IMR-90 (cell line): Measurements from ENCODE around the gene SBSN. TPM values are rescaled to one million over a fixed set of nuclear protein-coding genes. Genes with fewer than 3 reads are reported as not detected.
"Not testable (repeated sequence)": the region's sequence is repeated elsewhere in the genome, so short reads cannot be mapped to it uniquely, and the experiment has no call there.

Source experiments
- ATAC-seq: fragments of 200-7000 bp; cut with Tn5 transposase; 2 replicates; pipeline ENCODE4 v1.9.1; 2020; ENCODE audit warnings: low read depth, mild to moderate bottlenecking, moderate library complexity
- BruUV-seq: library from RNA; stranded (reverse); fragments of 400-500 nt; replicated peaks from 2 replicates; lab custom pipeline; 2021; lab: Mats Ljungman, UMichigan
- CTCF ChIA-PET: fragments of 300-600 bp; formaldehyde crosslinking; extraction: SDS; loops from one replicate; lab custom pipeline; 2021; ENCODE audit warnings: antibody characterized with exemption; lab: Yijun Ruan, JAX
- POLR2A ChIA-PET: fragments of 300-600 bp; sonication (Branson Sonifier 250); formaldehyde crosslinking; loops from one replicate; lab custom pipeline; 2022; ENCODE audit warnings: antibody characterized with exemption; ENCODE audit not compliant: unreplicated experiment; lab: Charles Lee
- DNase-seq: peaks from one replicate; pipeline ENCODE4 v3.0.0; 2013
- H2AFZ ChIP-seq: replicated peaks from 2 replicates; pipeline ENCODE3; 2013; ENCODE audit warnings: low read length, mild to moderate bottlenecking; ENCODE audit not compliant: poor library complexity
- H2AK5ac ChIP-seq: 2 replicates; pipeline ENCODE4 v1.6.1; 2013; ENCODE audit warnings: low read depth, low read length, inconsistent platforms
- H2AK9ac ChIP-seq: replicated peaks from 2 replicates; pipeline ENCODE3; 2013; ENCODE audit warnings: mild to moderate bottlenecking, low read depth, low read length, moderate library complexity; ENCODE audit not compliant: poor library complexity
- H2BK120ac ChIP-seq: 2 replicates; pipeline ENCODE4 v1.6.1; 2013; ENCODE audit warnings: low read depth, low read length, inconsistent platforms
- H2BK15ac ChIP-seq: 3 replicates; pipeline ENCODE4 v1.6.1; 2013; ENCODE audit warnings: low read depth, low read length, inconsistent platforms
- H2BK20ac ChIP-seq: 2 replicates; pipeline ENCODE4 v1.6.1; 2013; ENCODE audit warnings: low read depth, mild to moderate bottlenecking, inconsistent platforms, low read length, moderate library complexity
- H2BK5ac ChIP-seq: 2 replicates; pipeline ENCODE4 v1.6.1; 2013; ENCODE audit warnings: mild to moderate bottlenecking, low read depth, low read length, inconsistent platforms; ENCODE audit not compliant: poor library complexity, severe bottlenecking
- H3K14ac ChIP-seq: replicated peaks from 2 replicates; pipeline ENCODE4 v1.6.1; 2013; ENCODE audit warnings: low read depth, low read length, inconsistent platforms
- H3K18ac ChIP-seq: 2 replicates; pipeline ENCODE4 v1.6.1; 2013; ENCODE audit warnings: low read depth, low read length, control low read depth
- H3K23ac ChIP-seq: 2 replicates; pipeline ENCODE4 v1.6.1; 2013; ENCODE audit warnings: low read depth, low read length, inconsistent platforms
- H3K27ac ChIP-seq: 2 replicates; pipeline ENCODE4 v1.5.1; 2013; ENCODE audit warnings: mild to moderate bottlenecking, control low read depth, low read length; ENCODE audit not compliant: insufficient read depth
- H3K27me3 ChIP-seq: 2 replicates; pipeline ENCODE4 v1.6.1; 2013; ENCODE audit warnings: low read length; ENCODE audit not compliant: control insufficient read depth, insufficient read depth
- H3K36me3 ChIP-seq: 2 replicates; pipeline ENCODE4 v1.6.1; 2013; ENCODE audit warnings: low read length, mixed read lengths; ENCODE audit not compliant: control insufficient read depth, insufficient read depth
- H3K4ac ChIP-seq: 2 replicates; pipeline ENCODE4 v1.6.1; 2013; ENCODE audit warnings: low read depth, low read length, inconsistent platforms
- H3K4me1 ChIP-seq: 2 replicates; pipeline ENCODE4 v1.6.1; 2013; ENCODE audit warnings: low read length, mixed read lengths; ENCODE audit not compliant: control insufficient read depth, insufficient read depth
- H3K4me2 ChIP-seq: 2 replicates; pipeline ENCODE4 v1.6.1; 2013; ENCODE audit warnings: low read depth, mild to moderate bottlenecking, control low read depth, low read length, moderate library complexity
- H3K4me3 ChIP-seq: 2 replicates; pipeline ENCODE4 v1.5.1; 2013; ENCODE audit warnings: low read depth, mild to moderate bottlenecking, control low read depth, low read length, moderate library complexity; ENCODE audit not compliant: insufficient read depth
- H3K56ac ChIP-seq: 2 replicates; pipeline ENCODE4 v1.6.1; 2013; ENCODE audit warnings: low read length, inconsistent platforms; ENCODE audit not compliant: insufficient read depth; ENCODE audit errors: extremely low read depth
- H3K79me1 ChIP-seq, 2 experiments: 2 replicates each; pipeline ENCODE4 v1.6.1; 2013; ENCODE audit warnings: low read length in 2 of 2, inconsistent platforms in 1 of 2, low read depth in 1 of 2
- H3K9ac ChIP-seq: 2 replicates; pipeline ENCODE4 v1.6.1; 2013; ENCODE audit warnings: low read depth, low read length, control low read depth
- H3K9me1 ChIP-seq: 2 replicates; pipeline ENCODE4 v1.6.1; 2013; ENCODE audit warnings: low read length, inconsistent platforms; ENCODE audit not compliant: insufficient read depth
- H3K9me3 ChIP-seq: 2 replicates; pipeline ENCODE4 v1.6.1; 2013; ENCODE audit warnings: low read length; ENCODE audit not compliant: control insufficient read depth, insufficient read depth
- H4K20me1 ChIP-seq: 2 replicates; pipeline ENCODE4 v1.6.1; 2013; ENCODE audit warnings: low read length, inconsistent platforms; ENCODE audit not compliant: insufficient read depth
- H4K5ac ChIP-seq: 2 replicates; pipeline ENCODE4 v1.6.1; 2013; ENCODE audit warnings: mild to moderate bottlenecking, low read depth, low read length, control low read depth
- H4K8ac ChIP-seq, 2 experiments: 2 replicates each; pipeline ENCODE4 v1.6.1; 2013; ENCODE audit warnings: low read depth in 2 of 2, low read length in 2 of 2, control low read depth in 1 of 2, inconsistent platforms in 1 of 2
- H4K91ac ChIP-seq: 2 replicates; pipeline ENCODE4 v1.6.1; 2013; ENCODE audit warnings: low read depth, low read length, inconsistent platforms; ENCODE audit not compliant: insufficient read depth
- MAZ ChIP-seq: IDR thresholded peaks from 2 replicates; pipeline ENCODE4 v1.6.1; 2012; ENCODE audit warnings: low read depth, mild to moderate bottlenecking, low read length, improper control_type of control experiment, moderate library complexity, borderline replicate concordance
- SMC3 ChIP-seq: fragments of 150-350 bp; IDR thresholded peaks from 2 replicates; pipeline ENCODE4 v1.6.1; 2016; ENCODE audit warnings: low read depth, mild to moderate bottlenecking, antibody characterized with exemption, low read length, moderate library complexity
- WGBS, 2 experiments: methylation state at CpG; one replicate each; pipeline versions ENCODE4 v1.1.5 to v1.1.7; 2013; ENCODE audit warnings: missing lambda C conversion rate in 2 of 2; ENCODE audit not compliant: insufficient read length in 1 of 2; ENCODE audit errors: extremely low coverage in 2 of 2; 5-methylcytosine and 5-hydroxymethylcytosine counted together
- dilution Hi-C: fragments of 300-500 bp; cut with HindIII; formaldehyde crosslinking; loops from one replicate; pipeline ENCODE4 v1.14.3; 2018; ENCODE audit warnings: low sequenced_read_pairs; ENCODE audit not compliant: unreplicated experiment
- in situ Hi-C: fragments of 300-500 bp; cut with MboI; formaldehyde crosslinking; loops from 3 replicates; pipeline ENCODE4 v1.14.3; 2019; ENCODE audit warnings: low sequenced_read_pairs, inconsistent platforms, mixed read lengths
- intact Hi-C: fragments of 100-400 bp; cut with micrococcal nuclease; formaldehyde crosslinking; loops from 2 replicates; pipeline ENCODE4 v1.10.0; 2022
- polyA plus RNA-seq, 3 experiments: library from polyadenylated mRNA; depleted of rRNA; stranded (reverse); fragments of >200 nt; gene quantifications; 2 replicates each; pipeline ENCODE4 v1.2.3, GENCODE V29; 2012; ENCODE audit warnings: low replicate concordance in 1 of 3
- total RNA-seq: library from RNA; depleted of rRNA; stranded (reverse); fragments of >200 nt; gene quantifications from 2 replicates; pipeline ENCODE4 v1.2.3, GENCODE V29; 2012

SBSN gene
- total and polyA plus RNA-seq, 2 of the 4 experiments (the other 2 are of a cell fraction) = 0.72 to 6.4 TPM

GRCh38 chr19:35476149-35476548 is 52.0 kb downstream of the SBSN start:
- dilution Hi-C loops (no loop called here), in situ Hi-C loops (no loop called here), intact Hi-C loops (no loop called here)
- TF ChIP-seq MAZ = no peak
- no peak for TF ChIP-seq SMC3
- H2BK20ac ChIP-seq = no peak overlapping the region
- no peak for ATAC-seq
- H3K23ac ChIP-seq = no peak overlapping the region
- H3K9me3 ChIP-seq = no peaks in the 10 kb centered on the region
- H2AFZ ChIP-seq = no peak overlapping the region
- H3K27me3 ChIP-seq = no peaks in the 10 kb centered on the region; the same call in none of the 2 replicates
- no peaks in the 10 kb centered on the region for H3K4me1 ChIP-seq
- H2AK5ac ChIP-seq = no peak overlapping the region
- H3K27ac ChIP-seq = no peak overlapping the region
- H4K91ac ChIP-seq = no peak overlapping the region
- POLR2A ChIA-PET = no interaction called here
- no peak overlapping the region for H3K56ac ChIP-seq
- no peak overlapping the region for H3K4me3 ChIP-seq
- no peaks in the 10 kb centered on the region for H4K20me1 ChIP-seq
- no peak overlapping the region for H3K9ac ChIP-seq
- no peaks in the 10 kb centered on the region for H3K9me1 ChIP-seq
- no peak overlapping the region for H4K5ac ChIP-seq
- no peak overlapping the region for H3K4me2 ChIP-seq
- H2BK5ac ChIP-seq = no peak overlapping the region
- H3K14ac ChIP-seq = no peak overlapping the region
- no peaks in the 10 kb centered on the region for H3K36me3 ChIP-seq
- no peak overlapping the region for H3K18ac ChIP-seq
- CTCF ChIA-PET = no interaction called here
- WGBS, 2 experiments = 42% methylated on average over 3 of the region's 4 CpGs; no CpG with 5 or more reads in 1 of the 2 experiments
- no peak overlapping the region for H4K8ac ChIP-seq
- H2AK9ac ChIP-seq = no peak overlapping the region
- no peaks in the 10 kb centered on the region for H3K79me1 ChIP-seq
- H2BK120ac ChIP-seq = no peak overlapping the region
- no peak overlapping the region for H2BK15ac ChIP-seq
- BruUV-seq = no TSS peak
- no peak for DNase-seq
- H3K4ac ChIP-seq = no peak overlapping the region

- H3K9me1 ChIP-seq, POLR2A ChIA-PET: not testable (repeated sequence)
These were observed 53.5 kb downstream of the SBSN start for GRCh38 chr19:35474594-35474993.

More at GRCh38 chr19:35474594-35474993, 53.5 kb downstream of the SBSN start:
- H3K27ac ChIP-seq, H3K79me1 ChIP-seq, H3K36me3 ChIP-seq, H2BK120ac ChIP-seq, H3K23ac ChIP-seq, H2AFZ ChIP-seq, H3K9me3 ChIP-seq, H4K20me1 ChIP-seq, H4K8ac ChIP-seq, dilution Hi-C loops, H3K18ac ChIP-seq, CTCF ChIA-PET, H2AK9ac ChIP-seq, H3K9ac ChIP-seq, BruUV-seq, H3K4me2 ChIP-seq, H4K5ac ChIP-seq, in situ Hi-C loops, intact Hi-C loops, DNase-seq, ATAC-seq, H2AK5ac ChIP-seq, H3K4me3 ChIP-seq, H2BK5ac ChIP-seq, H2BK15ac ChIP-seq, H3K27me3 ChIP-seq, H3K56ac ChIP-seq, H4K91ac ChIP-seq, H2BK20ac ChIP-seq, H3K14ac ChIP-seq, H3K4me1 ChIP-seq, H3K4ac ChIP-seq: not testable (repeated sequence)
- no CpG with 5 or more reads among the region's 7 CpGs for WGBS, 2 experiments
